Prostate gland (tissue), 2 donors: ENCODE data around the gene MED8. TPM values are rescaled to one million over a fixed set of nuclear protein-coding genes. Genes with fewer than 3 reads are reported as not detected.

Experiments
- DNase-seq: peaks from one replicate; pipeline ENCODE4 v3.0.0-alpha.2; 2019; ENCODE audit warnings: low spot score
- H3K27ac ChIP-seq, 2 donors: fragments of 200-600 bp; sonication (generic); 2 replicates each; pipeline ENCODE4 v1.5.1; 2017 to 2019
- H3K27me3 ChIP-seq: fragments of 200-600 bp; sonication (generic); replicated peaks from 2 replicates; pipeline ENCODE4 v1.5.1; 2019; ENCODE audit not compliant: insufficient read depth
- H3K36me3 ChIP-seq, 2 donors: fragments of 200-600 bp; sonication (generic); 1 replicate in 1 of 2; 2 replicates in 1 of 2; pipeline versions ENCODE4 v1.5.1 to v1.8.1; 2017 to 2019
- H3K4me1 ChIP-seq: fragments of 200-600 bp; sonication (generic); replicated peaks from 2 replicates; pipeline ENCODE4 v1.5.1; 2019
- H3K4me3 ChIP-seq, 2 donors: fragments of 200-600 bp; sonication (generic); 2 replicates each; pipeline ENCODE4 v1.5.1; 2017 to 2019
- H3K9me3 ChIP-seq: fragments of 200-600 bp; sonication (generic); 2 replicates; pipeline ENCODE4 v1.5.1; 2017
- POLR2A ChIP-seq: fragments of 450-650 bp; IDR thresholded peaks from one replicate; pipeline ENCODE4 v1.6.1; 2016; ENCODE audit warnings: antibody characterized with exemption, mild to moderate bottlenecking
- POLR2AphosphoS5 ChIP-seq: sonication (generic); formaldehyde crosslinking; IDR thresholded peaks from one replicate; pipeline ENCODE4 v1.6.1; 2017; ENCODE audit warnings: antibody characterized with exemption
- WGBS: methylation state at CpG from one replicate; pipeline ENCODE4 v1.1.5; 2018; 5-methylcytosine and 5-hydroxymethylcytosine counted together
- intact Hi-C: fragments of 100-400 bp; cut with DNase I; formaldehyde crosslinking; loops from one replicate; pipeline ENCODE4 v1.14.2; 2022
- total RNA-seq, 2 donors: library from RNA; depleted of rRNA; stranded (reverse); fragments of >200 nt; gene quantifications; one replicate each; pipeline ENCODE4 v1.1.0, GENCODE V29; 2016
- TF ChIP-seq, protein P1 (sequence below), 4 experiments: fragments of 200-600 bp in 2 of 4; fragments of 450-650 bp in 2 of 4; sonication (generic) in 2 of 4; IDR thresholded peaks; 1 replicate in 3 of 4; 2 replicates in 1 of 4; pipeline ENCODE4 v1.5.1; 2016 to 2019; ENCODE audit warnings: antibody characterized with exemption in 4 of 4, mild to moderate bottlenecking in 2 of 4, moderate library complexity in 2 of 4

MED8 gene
- total RNA-seq, 2 donors from 2014 or later = 36.9 to 43.2 TPM

GRCh38 chr1:43437031-43437973 lies 47.7 kb upstream of the MED8 start:
- Histone ChIP-seq H3K4me3 (no peak overlapping the region), H3K36me3 (peaks cover 14 to 15% of the 10 kb centered on the region in 2 donors), H3K27ac (no peak overlapping the region), H3K9me3 (no peaks in the 10 kb centered on the region), H3K4me1 (no peaks in the 10 kb centered on the region), H3K27me3 (no peaks in the 10 kb centered on the region)
- DNase-seq = no peak
- TF ChIP-seq POLR2AphosphoS5 = no peak
- TF ChIP-seq POLR2A = no peak
- TF ChIP-seq, protein P1, sequence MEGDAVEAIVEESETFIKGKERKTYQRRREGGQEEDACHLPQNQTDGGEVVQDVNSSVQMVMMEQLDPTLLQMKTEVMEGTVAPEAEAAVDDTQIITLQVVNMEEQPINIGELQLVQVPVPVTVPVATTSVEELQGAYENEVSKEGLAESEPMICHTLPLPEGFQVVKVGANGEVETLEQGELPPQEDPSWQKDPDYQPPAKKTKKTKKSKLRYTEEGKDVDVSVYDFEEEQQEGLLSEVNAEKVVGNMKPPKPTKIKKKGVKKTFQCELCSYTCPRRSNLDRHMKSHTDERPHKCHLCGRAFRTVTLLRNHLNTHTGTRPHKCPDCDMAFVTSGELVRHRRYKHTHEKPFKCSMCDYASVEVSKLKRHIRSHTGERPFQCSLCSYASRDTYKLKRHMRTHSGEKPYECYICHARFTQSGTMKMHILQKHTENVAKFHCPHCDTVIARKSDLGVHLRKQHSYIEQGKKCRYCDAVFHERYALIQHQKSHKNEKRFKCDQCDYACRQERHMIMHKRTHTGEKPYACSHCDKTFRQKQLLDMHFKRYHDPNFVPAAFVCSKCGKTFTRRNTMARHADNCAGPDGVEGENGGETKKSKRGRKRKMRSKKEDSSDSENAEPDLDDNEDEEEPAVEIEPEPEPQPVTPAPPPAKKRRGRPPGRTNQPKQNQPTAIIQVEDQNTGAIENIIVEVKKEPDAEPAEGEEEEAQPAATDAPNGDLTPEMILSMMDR (IDR thresholded peaks at IDR 0.05) = no peak
- intact Hi-C loops = no loop called here
- WGBS = 84% methylated on average over 20 of the region's 20 CpGs

DNA sequence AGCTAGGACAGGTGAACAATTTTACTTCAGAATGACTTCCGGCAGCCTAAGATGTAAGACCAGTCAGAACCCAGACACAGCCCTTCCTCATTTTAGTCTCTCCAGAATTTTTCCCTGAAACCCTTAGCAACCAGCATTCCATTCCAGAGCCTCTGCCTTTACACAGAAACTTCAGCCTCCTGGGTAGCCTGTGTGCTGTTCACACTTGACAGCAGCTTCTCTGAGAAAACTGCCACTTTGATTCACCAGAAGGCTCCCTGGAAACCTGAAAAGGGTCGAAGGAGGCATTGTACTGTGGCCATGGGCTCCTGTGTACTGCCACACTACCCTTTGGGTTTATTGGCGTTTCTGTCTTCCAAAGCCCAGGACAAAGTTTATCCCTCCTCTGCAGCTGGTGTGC lies 46.8 kb upstream of the MED8 start:
- TF ChIP-seq POLR2A (no peak), POLR2AphosphoS5 (no peak)
- TF ChIP-seq, protein P1 (IDR thresholded peaks at IDR 0.05) = no peak
- H3K27me3 ChIP-seq = no peaks in the 10 kb centered on the region
- intact Hi-C loops = no loop called here
- WGBS = 85% methylated on average over 3 of the region's 3 CpGs
- no peaks in the 10 kb centered on the region for H3K4me1 ChIP-seq
- H3K4me3 ChIP-seq = no peak overlapping the region
- no peak overlapping the region for H3K27ac ChIP-seq
- no peaks in the 10 kb centered on the region for H3K9me3 ChIP-seq
- H3K36me3 ChIP-seq = peaks cover 16 to 23% of the 10 kb centered on the region in 2 donors
- no peak for DNase-seq

DNA sequence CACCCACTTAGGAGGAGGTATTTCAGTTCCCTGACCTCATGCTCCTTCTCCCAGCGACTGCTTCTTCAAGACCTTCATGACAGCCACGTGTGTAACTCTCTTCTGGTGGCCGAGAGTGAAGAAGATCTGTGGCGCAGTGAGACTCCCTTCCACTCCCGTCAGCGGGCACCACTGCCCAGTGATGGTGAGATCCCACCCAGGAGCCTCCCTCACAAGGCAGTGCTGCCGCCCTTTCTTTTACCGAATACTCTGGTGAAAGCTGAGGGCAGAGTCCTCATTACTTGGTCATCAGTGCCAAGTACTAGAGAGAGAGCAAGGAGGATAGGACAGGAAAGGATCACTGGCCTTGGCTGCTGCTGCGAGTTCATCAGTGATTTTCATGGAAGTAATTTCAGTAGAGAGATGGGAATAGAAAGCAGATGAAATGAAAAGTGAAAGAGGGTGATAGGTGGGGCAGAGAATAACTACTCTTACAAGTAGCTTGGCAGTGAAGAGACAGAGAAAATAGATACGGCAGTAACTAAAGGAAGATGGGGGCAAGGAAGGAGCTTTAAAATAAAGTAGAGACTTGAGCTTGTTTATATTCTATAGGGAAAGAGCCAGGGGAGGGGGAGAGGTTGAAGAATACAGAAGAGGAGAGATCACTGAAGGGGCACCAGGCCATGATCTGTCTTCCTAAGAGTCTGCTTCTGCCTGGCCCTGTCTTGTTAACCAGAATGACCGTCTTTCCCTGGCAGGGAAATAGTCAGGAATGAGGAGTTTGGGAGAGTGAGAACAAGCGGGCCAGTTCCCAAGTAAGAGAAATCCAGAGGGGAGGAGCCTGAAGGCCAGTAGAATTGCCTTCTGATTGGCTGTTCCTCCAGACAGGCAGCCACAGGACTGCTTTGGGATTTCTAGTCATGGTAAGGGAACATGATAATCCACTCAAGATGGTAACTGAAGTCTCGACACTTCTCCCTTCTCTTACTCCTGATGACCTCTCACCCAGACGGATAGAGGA lies 45.8 kb upstream of the MED8 start:
- 67% methylated on average over 14 of the region's 14 CpGs for WGBS
- peaks cover 18 to 32% of the 10 kb centered on the region in 2 donors for H3K36me3 ChIP-seq
- no peak overlapping the region for H3K27ac ChIP-seq
- no peak for DNase-seq
- no peaks in the 10 kb centered on the region for H3K4me1 ChIP-seq
- no peaks in the 10 kb centered on the region for H3K9me3 ChIP-seq
- TF ChIP-seq, protein P1 (IDR thresholded peaks at IDR 0.05) = no peak
- TF ChIP-seq POLR2AphosphoS5 = no peak
- TF ChIP-seq POLR2A = no peak
- intact Hi-C loops = no loop called here
- H3K27me3 ChIP-seq = no peaks in the 10 kb centered on the region
- H3K4me3 ChIP-seq = no peak overlapping the region

DNA sequence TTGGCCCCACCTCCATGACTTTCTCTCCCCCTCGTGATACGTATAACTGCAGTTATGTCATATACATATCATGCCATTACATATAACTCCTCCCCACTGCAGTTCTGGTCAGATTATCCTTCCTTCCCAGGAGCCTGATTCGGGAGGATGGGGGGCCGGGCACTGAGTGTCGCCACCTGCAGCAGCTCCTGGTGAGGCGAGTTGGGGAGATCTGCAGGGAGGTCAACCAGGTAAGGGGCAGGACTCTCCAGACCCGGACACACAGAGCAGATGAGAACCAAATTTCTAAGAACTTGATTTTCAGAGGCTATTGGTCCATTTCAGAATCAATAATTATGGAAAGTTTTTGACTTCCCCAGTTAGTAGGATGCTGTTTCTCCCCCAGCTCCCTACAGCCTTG lies 44.7 kb upstream of the MED8 start:
- TF ChIP-seq POLR2AphosphoS5 (no peak), POLR2A (no peak)
- TF ChIP-seq, protein P1 (IDR thresholded peaks at IDR 0.05) = no peak
- Histone ChIP-seq H3K4me1 (no peaks in the 10 kb centered on the region), H3K36me3 (peaks cover 18 to 44% of the 10 kb centered on the region in 2 donors), H3K27me3 (no peaks in the 10 kb centered on the region), H3K4me3 (no peak overlapping the region), H3K27ac (no peak overlapping the region), H3K9me3 (no peaks in the 10 kb centered on the region)
- DNase-seq = no peak
- WGBS = 92% methylated on average over 7 of the region's 7 CpGs
- intact Hi-C loops = no loop called here
